ENCODE measurements around the gene UBE2H. TPM values are rescaled to one million over a fixed set of nuclear protein-coding genes. Genes with fewer than 3 reads are reported as not detected.

Gene UBE2H
- total RNA-seq, 2 experiments from 2014 or later, result 52.1 to 52.5 TPM

GRCh38 chr7:129872054-129872453 is 80.7 kb downstream of the UBE2H start:
- H3K36me3 ChIP-seq (ENCODE audit: insufficient read depth, low read length), result peaks cover 18% of the 10 kb centered on the region
- Mint-ChIP-seq H3K36me3 (ENCODE audit: low read depth) (peaks cover 66% of the 10 kb centered on the region), H3K9me3 (no peaks in the 10 kb centered on the region), H3K27me3 (no peaks in the 10 kb centered on the region), H3K4me3 (no peak overlapping the region), H3K4me1 (ENCODE audit: low read depth) (peaks cover 37% of the 10 kb centered on the region), H3K27ac (no peak overlapping the region)
- H3K27ac ChIP-seq (ENCODE audit: low read depth in 1 of 2, low read length in 2 of 2), result no peak overlapping the region
- no peak for DNase-seq
- H3K4me3 ChIP-seq (ENCODE audit: low read length), result no peak overlapping the region
- peaks cover 3% of the 10 kb centered on the region for H3K4me1 ChIP-seq (ENCODE audit: insufficient read depth, low read length)
- TF ChIP-seq CTCF (IDR thresholded peaks at IDR 0.05), result no peak
- intact Hi-C loops (cut with DNase I, micrococcal nuclease), result no loop called here
- POLR2A ChIA-PET, result no interaction called here
- no peak for ATAC-seq (ENCODE audit: poor library complexity)
- CTCF ChIA-PET, result no interaction called here
- H3K9me3 ChIP-seq (ENCODE audit: control insufficient read depth in 1 of 2, insufficient read depth in 1 of 2, low read length in 2 of 2), result no peaks in the 10 kb centered on the region
- no peaks in the 10 kb centered on the region for H3K27me3 ChIP-seq (ENCODE audit: control insufficient read depth in 1 of 2, insufficient read depth in 2 of 2, low read length in 2 of 2)

GRCh38 chr7:129870668-129871067 is 82.1 kb downstream of the UBE2H start:
- CTCF ChIA-PET, result no interaction called here
- peaks cover 63% of the 10 kb centered on the region for H3K36me3 Mint-ChIP-seq (ENCODE audit: low read depth)
- H3K9me3 Mint-ChIP-seq, result no peaks in the 10 kb centered on the region
- no peak for DNase-seq
- Histone ChIP-seq H3K4me1 (ENCODE audit: insufficient read depth, low read length) (peaks cover 6% of the 10 kb centered on the region), H3K4me3 (ENCODE audit: low read length) (no peak overlapping the region), H3K36me3 (ENCODE audit: insufficient read depth, low read length) (peaks cover 10% of the 10 kb centered on the region), H3K9me3 (ENCODE audit: control insufficient read depth in 1 of 2, insufficient read depth in 1 of 2, low read length in 2 of 2) (no peaks in the 10 kb centered on the region), H3K27me3 (ENCODE audit: control insufficient read depth in 1 of 2, insufficient read depth in 2 of 2, low read length in 2 of 2) (no peaks in the 10 kb centered on the region), H3K27ac (ENCODE audit: low read depth in 1 of 2, low read length in 2 of 2) (no peak overlapping the region)
- no peaks in the 10 kb centered on the region for H3K27me3 Mint-ChIP-seq
- no peak for ATAC-seq (ENCODE audit: poor library complexity)
- peaks cover 36% of the 10 kb centered on the region for H3K4me1 Mint-ChIP-seq (ENCODE audit: low read depth)
- intact Hi-C loops (cut with DNase I, micrococcal nuclease), result no loop called here
- TF ChIP-seq CTCF (IDR thresholded peaks at IDR 0.05), result no peak
- no peak overlapping the region for H3K27ac Mint-ChIP-seq
- no peak overlapping the region for H3K4me3 Mint-ChIP-seq
- POLR2A ChIA-PET, result interaction anchor here (0.8 kb wide), 1 partner anchor 43 kb away, joined by 6 read pairs; no protein-coding TSS in a partner anchor

GRCh38 chr7:129866251-129866650 is 86.5 kb downstream of the UBE2H start:
- peaks cover 42% of the 10 kb centered on the region for H3K36me3 Mint-ChIP-seq (ENCODE audit: low read depth)
- DNase-seq (peak in 1 of 14 experiments; percentile 28), ATAC-seq (ENCODE audit: poor library complexity) (no peak)
- Histone ChIP-seq H3K27me3 (ENCODE audit: control insufficient read depth in 1 of 2, insufficient read depth in 2 of 2, low read length in 2 of 2) (no peaks in the 10 kb centered on the region), H3K9me3 (ENCODE audit: control insufficient read depth in 1 of 2, insufficient read depth in 1 of 2, low read length in 2 of 2) (no peaks in the 10 kb centered on the region), H3K27ac (ENCODE audit: low read depth in 1 of 2, low read length in 2 of 2) (no peak overlapping the region), H3K36me3 (ENCODE audit: insufficient read depth, low read length) (no peaks in the 10 kb centered on the region), H3K4me3 (ENCODE audit: low read length) (no peak overlapping the region), H3K4me1 (ENCODE audit: insufficient read depth, low read length) (peaks cover 13% of the 10 kb centered on the region)
- ChIA-PET POLR2A (no interaction called here), CTCF (no interaction called here)
- no peak for TF ChIP-seq CTCF (IDR thresholded peaks at IDR 0.05)
- no peak overlapping the region for H3K4me3 Mint-ChIP-seq
- intact Hi-C loops (cut with DNase I, micrococcal nuclease), result no loop called here
- no peaks in the 10 kb centered on the region for H3K9me3 Mint-ChIP-seq
- H3K4me1 Mint-ChIP-seq (ENCODE audit: low read depth), result peaks cover 63% of the 10 kb centered on the region
- H3K27ac Mint-ChIP-seq, result no peak overlapping the region
- H3K27me3 Mint-ChIP-seq, result no peaks in the 10 kb centered on the region

All from CD4-positive, alpha-beta T cell (primary cell).